ENCODE data around the gene CEP250.

DNA sequence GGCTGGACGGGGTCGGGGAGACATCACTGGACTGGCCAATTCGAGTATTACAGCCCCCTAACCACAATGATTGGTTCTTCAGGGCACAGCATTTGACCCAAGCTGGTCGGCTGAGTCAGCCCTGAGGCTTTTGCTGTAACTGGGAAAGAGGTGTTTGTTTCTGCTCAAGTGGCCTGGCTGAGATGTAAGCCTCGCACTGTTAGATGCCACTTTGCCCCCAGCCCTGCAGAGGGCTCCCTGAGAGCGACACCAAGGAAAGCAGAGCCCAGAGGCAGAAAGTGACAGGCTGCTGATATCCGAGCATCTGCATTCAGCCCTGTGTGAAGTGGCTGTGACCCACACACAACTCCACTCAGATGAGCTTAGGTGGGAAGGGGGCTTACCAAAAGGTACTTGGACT lies 105.9 kb downstream of the CEP250 start:
- TF ChIP-seq, protein P1, sequence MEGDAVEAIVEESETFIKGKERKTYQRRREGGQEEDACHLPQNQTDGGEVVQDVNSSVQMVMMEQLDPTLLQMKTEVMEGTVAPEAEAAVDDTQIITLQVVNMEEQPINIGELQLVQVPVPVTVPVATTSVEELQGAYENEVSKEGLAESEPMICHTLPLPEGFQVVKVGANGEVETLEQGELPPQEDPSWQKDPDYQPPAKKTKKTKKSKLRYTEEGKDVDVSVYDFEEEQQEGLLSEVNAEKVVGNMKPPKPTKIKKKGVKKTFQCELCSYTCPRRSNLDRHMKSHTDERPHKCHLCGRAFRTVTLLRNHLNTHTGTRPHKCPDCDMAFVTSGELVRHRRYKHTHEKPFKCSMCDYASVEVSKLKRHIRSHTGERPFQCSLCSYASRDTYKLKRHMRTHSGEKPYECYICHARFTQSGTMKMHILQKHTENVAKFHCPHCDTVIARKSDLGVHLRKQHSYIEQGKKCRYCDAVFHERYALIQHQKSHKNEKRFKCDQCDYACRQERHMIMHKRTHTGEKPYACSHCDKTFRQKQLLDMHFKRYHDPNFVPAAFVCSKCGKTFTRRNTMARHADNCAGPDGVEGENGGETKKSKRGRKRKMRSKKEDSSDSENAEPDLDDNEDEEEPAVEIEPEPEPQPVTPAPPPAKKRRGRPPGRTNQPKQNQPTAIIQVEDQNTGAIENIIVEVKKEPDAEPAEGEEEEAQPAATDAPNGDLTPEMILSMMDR (conservative IDR thresholded peaks at IDR 0.05): peak; percentile 61; the same call in 1 of the 2 replicates
- no peak for TF ChIP-seq EZH2 (IDR thresholded peaks at IDR 0.05; ENCODE audit: low read depth)

All from PC-9 (cell line).